GM21447 (cell line): ENCODE measurements around the gene SLC35B2.

Experiments used
- ATAC-seq: cut with Tn5 transposase; IDR thresholded peaks from one replicate; pipeline ENCODE4 v1.9.1; 2021; ENCODE audit not compliant: unreplicated experiment

SLC35B2 gene

GRCh38 chr6:44268095-44268628 lies 10.8 kb upstream of the SLC35B2 start:
- ATAC-seq, result no peak

GRCh38 chr6:44267252-44267651 lies 9.9 kb upstream of the SLC35B2 start:
- no peak for ATAC-seq

GRCh38 chr6:44266347-44266746 lies 9.0 kb upstream of the SLC35B2 start:
- ATAC-seq, result peak; percentile 35

GRCh38 chr6:44265722-44266233 lies 8.4 kb upstream of the SLC35B2 start:
- ATAC-seq, result no peak

- peak; percentile 28 for ATAC-seq
These were observed 7.8 kb upstream of the SLC35B2 start, which contains the start of gene NFKBIE for GRCh38 chr6:44265007-44265721. Gene NFKBIE (minus strand): TSS chr6:44265551. CDS start chr6:44265346, 205 bp downstream.

GRCh38 chr6:44264154-44265006 lies 7.1 kb upstream of the SLC35B2 start:
- ATAC-seq, result no peak

- ATAC-seq, result no peak
These were observed 6.2 kb upstream of the SLC35B2 start for GRCh38 chr6:44263354-44264100.

- no peak for ATAC-seq
These were observed 5.4 kb upstream of the SLC35B2 start for GRCh38 chr6:44262467-44263353.

GRCh38 chr6:44261581-44261980 lies 4.3 kb upstream of the SLC35B2 start:
- ATAC-seq, result no peak

- ATAC-seq, result no peak
These were observed 3.3 kb upstream of the SLC35B2 start for GRCh38 chr6:44260451-44261297.

GRCh38 chr6:44260011-44260410 lies 2.7 kb upstream of the SLC35B2 start:
- ATAC-seq, result no peak

- no peak for ATAC-seq
These were observed 1.6 kb upstream of the SLC35B2 start for GRCh38 chr6:44258921-44259320.

GRCh38 chr6:44258325-44258863 lies 1.1 kb upstream of the SLC35B2 start:
- ATAC-seq, result no peak

- peak; percentile 17 for ATAC-seq
These were observed 511 bp upstream of the SLC35B2 start for GRCh38 chr6:44257753-44258324.

GRCh38 chr6:44256775-44257024 lies 628 bp downstream of the SLC35B2 start:
- no peak for ATAC-seq

GRCh38 chr6:44255871-44256774 lies 1.2 kb downstream of the SLC35B2 start:
- ATAC-seq, result no peak

GRCh38 chr6:44255105-44255808 lies 2.1 kb downstream of the SLC35B2 start:
- no peak for ATAC-seq
